Hepatocyte (in vitro differentiated cells): Measurements from ENCODE around the gene NUMA1.

Experiments used
- EZH2 ChIP-seq: fragments of 200-600 bp; sonication (generic); IDR thresholded peaks from 2 replicates; pipeline ENCODE4 v1.6.1; 2016; ENCODE audit warnings: antibody characterized with exemption, mild to moderate bottlenecking, borderline replicate concordance
- TF ChIP-seq, protein P1 (sequence below): fragments of 200-600 bp; sonication (generic); IDR thresholded peaks from 2 replicates; pipeline ENCODE4 v1.5.1; 2016; ENCODE audit warnings: antibody characterized with exemption, mild to moderate bottlenecking; ENCODE audit not compliant: poor library complexity

GRCh38 chr11:71999362-71999761 lies 81.0 kb downstream of the NUMA1 start:
- TF ChIP-seq EZH2, result no peak
- TF ChIP-seq, protein P1, sequence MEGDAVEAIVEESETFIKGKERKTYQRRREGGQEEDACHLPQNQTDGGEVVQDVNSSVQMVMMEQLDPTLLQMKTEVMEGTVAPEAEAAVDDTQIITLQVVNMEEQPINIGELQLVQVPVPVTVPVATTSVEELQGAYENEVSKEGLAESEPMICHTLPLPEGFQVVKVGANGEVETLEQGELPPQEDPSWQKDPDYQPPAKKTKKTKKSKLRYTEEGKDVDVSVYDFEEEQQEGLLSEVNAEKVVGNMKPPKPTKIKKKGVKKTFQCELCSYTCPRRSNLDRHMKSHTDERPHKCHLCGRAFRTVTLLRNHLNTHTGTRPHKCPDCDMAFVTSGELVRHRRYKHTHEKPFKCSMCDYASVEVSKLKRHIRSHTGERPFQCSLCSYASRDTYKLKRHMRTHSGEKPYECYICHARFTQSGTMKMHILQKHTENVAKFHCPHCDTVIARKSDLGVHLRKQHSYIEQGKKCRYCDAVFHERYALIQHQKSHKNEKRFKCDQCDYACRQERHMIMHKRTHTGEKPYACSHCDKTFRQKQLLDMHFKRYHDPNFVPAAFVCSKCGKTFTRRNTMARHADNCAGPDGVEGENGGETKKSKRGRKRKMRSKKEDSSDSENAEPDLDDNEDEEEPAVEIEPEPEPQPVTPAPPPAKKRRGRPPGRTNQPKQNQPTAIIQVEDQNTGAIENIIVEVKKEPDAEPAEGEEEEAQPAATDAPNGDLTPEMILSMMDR, result no peak
